NB4 (cell line): ENCODE results near the gene MFSD11.
"Not testable (repeated sequence)": the region's sequence is repeated elsewhere in the genome, so short reads cannot be mapped to it uniquely, and the experiment has no call there.

Source experiments
- DNase-seq: peaks from one replicate; pipeline ENCODE4 v3.0.0; 2010; ENCODE audit warnings: low read depth
- H3K4me3 ChIP-seq: one replicate; pipeline ENCODE4 v1.5.1; 2011; ENCODE audit warnings: mild to moderate bottlenecking, low read depth, low read length, moderate library complexity
- MYC ChIP-seq: IDR thresholded peaks from 2 replicates; pipeline ENCODE4 v1.6.1; 2011; ENCODE audit warnings: low read depth, low read length
- POLR2A ChIP-seq: IDR thresholded peaks from 2 replicates; pipeline ENCODE4 v1.6.1; 2011; ENCODE audit warnings: mild to moderate bottlenecking; ENCODE audit not compliant: insufficient read length; ENCODE audit errors: extremely low read depth
- TF ChIP-seq, protein P1 (sequence below): IDR thresholded peaks from one replicate; pipeline ENCODE4 v1.5.1; 2012; ENCODE audit warnings: low read depth, low read length
- TF ChIP-seq, protein P2 (sequence below): IDR thresholded peaks from 2 replicates; pipeline ENCODE4 v1.6.1; 2011; ENCODE audit warnings: low read depth, low read length

Gene MFSD11

DNA sequence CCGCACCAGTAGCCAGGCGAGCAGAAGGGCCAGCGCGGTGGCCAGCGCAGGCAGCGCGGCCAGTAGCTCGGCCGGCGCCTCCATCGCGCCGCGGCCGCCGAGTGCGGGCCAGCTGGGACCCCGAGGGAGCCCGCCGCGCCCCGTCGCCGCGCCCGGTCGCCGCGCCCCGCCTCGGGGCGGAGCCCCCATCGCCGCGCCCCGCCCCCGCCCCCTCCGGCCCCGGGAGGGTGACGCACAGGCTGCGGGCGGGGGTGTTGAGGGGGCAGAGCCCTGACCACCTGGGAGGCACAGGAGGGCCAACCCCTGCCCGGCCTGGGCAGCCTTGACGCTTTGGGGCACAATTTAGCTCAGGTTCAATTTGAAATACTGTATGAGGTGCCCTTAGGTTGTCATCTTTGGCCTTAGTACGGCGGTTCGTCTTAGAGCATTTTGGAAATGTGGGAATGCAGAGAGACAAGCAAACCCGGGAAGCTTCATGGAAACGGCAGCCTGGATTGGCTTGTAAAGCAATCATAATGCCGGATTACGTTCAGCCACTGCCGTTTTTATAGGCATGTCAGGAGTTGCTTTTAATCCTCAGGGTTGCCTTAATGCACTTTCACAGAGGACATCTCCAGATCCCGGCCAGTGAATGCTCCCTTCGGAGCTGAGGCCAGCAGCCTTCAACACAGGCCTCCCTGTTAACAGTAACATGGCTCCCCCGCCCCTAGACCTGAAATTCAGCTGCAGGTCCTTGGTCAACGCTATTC lies 26.9 kb upstream of the MFSD11 start, which contains the start of gene MXRA7:
MXRA7 (minus strand) TSS at position 103 of the 749 bp plus-strand sequence; CDS start at position 84, 19 bp downstream.
- H3K4me3 ChIP-seq: peak within 1 kb of the TSS; percentile 40
- no peak for TF ChIP-seq MYC
- TF ChIP-seq, protein P1, sequence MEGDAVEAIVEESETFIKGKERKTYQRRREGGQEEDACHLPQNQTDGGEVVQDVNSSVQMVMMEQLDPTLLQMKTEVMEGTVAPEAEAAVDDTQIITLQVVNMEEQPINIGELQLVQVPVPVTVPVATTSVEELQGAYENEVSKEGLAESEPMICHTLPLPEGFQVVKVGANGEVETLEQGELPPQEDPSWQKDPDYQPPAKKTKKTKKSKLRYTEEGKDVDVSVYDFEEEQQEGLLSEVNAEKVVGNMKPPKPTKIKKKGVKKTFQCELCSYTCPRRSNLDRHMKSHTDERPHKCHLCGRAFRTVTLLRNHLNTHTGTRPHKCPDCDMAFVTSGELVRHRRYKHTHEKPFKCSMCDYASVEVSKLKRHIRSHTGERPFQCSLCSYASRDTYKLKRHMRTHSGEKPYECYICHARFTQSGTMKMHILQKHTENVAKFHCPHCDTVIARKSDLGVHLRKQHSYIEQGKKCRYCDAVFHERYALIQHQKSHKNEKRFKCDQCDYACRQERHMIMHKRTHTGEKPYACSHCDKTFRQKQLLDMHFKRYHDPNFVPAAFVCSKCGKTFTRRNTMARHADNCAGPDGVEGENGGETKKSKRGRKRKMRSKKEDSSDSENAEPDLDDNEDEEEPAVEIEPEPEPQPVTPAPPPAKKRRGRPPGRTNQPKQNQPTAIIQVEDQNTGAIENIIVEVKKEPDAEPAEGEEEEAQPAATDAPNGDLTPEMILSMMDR: no peak
- peak; percentile 65 for DNase-seq

DNA sequence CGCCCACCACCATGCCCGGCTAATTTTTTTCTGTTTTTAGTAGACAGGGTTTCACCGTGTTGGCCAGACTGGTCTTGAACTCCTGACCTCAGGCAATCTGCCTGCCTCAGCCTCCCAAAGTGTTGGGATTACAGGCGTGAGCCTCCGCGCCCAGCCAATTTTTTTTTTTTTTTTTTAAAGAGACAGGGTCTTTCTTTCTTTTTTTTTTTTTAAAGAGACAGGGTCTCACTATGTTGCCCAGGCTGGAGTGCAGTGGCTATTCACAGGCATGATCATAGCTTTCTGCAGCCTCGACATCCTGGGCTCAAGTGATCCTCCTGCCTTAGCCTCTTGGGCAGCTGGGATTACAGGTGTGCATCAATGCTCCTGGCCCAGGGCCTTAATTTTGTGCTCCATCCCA lies 25.6 kb upstream of the MFSD11 start:
- H3K4me3 ChIP-seq, DNase-seq: not testable (repeated sequence)

DNA sequence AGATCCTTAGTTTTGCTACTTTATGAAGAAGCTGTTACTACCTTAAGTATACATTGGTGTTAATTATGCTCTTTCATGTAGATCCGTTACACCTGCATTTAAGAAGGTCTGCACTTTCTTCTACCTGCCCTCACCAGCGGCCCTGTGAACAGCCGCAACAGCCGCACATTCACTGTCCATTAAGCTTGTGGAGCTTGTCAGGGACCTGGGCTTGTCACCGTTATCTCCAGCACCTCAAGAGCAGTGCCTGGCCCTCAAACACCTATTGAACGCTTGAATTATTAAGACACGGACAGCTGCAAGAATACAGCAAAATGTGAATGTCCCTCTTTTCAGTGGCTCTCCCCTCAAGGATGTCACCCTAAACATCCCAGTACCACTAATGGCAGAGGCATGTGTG lies 24.2 kb upstream of the MFSD11 start:
- TF ChIP-seq MYC (no peak), POLR2A (no peak)
- TF ChIP-seq, protein P1: no peak
- TF ChIP-seq, protein P2, sequence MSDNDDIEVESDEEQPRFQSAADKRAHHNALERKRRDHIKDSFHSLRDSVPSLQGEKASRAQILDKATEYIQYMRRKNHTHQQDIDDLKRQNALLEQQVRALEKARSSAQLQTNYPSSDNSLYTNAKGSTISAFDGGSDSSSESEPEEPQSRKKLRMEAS: no peak
- H3K4me3 ChIP-seq: no peak overlapping the region
- DNase-seq: no peak

DNA sequence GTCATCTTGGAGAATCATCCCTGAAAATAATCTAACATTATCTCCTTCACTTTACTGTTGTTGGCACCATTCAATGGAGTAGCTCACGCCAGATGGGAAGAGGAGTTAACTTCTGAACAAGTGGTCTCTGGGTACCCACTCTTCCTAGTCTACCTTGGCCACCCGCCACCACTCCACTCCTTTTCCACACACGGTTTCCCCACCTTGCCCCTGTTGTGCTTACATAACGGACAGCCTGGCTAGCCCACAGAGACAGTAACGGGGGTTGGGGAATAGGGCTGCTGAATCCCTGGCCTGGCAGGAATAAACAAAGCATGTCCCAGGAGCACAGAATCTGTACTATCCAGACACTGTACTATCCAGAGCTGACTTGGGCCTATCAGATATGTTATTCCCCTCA lies 23.6 kb upstream of the MFSD11 start:
- no peak for DNase-seq
- TF ChIP-seq POLR2A (no peak), MYC (no peak)
- TF ChIP-seq, protein P1: no peak
- TF ChIP-seq, protein P2: no peak
- H3K4me3 ChIP-seq: no peak overlapping the region

DNA sequence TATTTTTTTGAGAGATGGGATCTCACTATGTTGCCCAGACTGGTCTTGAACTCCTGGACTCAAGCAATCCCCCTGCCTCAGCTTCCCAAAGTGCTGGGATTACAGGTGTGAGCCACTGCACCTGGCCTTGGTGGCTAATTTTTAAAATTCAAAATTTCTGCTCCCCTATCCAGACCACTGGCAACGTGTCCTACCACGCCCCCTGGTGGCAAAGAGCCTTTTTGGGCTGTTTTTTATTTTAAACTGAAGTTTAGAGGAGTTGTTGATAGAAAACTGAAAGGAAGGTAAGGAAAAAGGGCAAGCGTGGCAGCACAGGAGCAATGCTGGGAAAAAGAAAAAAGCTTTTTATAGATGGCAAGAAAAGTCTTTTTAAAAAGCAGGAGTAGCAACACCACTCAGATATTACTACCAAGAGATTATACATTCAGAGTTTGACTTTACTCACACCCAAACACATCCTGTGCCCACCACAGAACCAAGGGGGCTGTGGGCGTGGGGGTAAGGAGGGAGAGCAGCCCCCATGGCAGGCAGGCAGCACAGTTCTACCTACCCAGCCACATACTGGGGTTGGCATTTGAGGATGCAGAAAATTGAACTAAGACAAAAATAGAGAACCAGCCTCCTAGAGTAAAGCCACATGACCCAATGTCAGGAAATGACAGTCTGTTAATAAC lies 23.0 kb upstream of the MFSD11 start:
- DNase-seq: peak; percentile 58
- H3K4me3 ChIP-seq: no peak overlapping the region
- TF ChIP-seq, protein P2: no peak
- TF ChIP-seq, protein P1: peak; percentile 68

DNA sequence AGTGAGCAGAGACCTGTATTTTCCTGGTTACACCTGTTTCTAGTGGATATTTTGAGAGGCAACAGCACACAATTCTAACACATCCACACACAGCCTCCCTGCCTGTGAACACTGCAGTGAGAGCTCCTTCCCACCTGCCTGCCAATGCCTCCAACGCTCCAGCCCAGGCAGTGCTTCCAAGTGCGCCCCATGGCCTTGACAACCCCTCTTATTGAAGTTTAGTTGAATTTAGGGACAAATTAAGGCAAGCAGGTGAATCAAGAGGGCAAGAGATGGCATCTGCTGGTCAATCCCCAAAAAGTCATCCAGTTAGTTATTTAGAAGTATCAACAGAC lies 22.5 kb upstream of the MFSD11 start:
- H3K4me3 ChIP-seq: no peak overlapping the region
- TF ChIP-seq POLR2A: no peak
- TF ChIP-seq, protein P1: no peak
- TF ChIP-seq, protein P2: no peak
- no peak for TF ChIP-seq MYC
- no peak for DNase-seq
